ENCODE results near the gene ZNF764. TPM values are rescaled to one million over a fixed set of nuclear protein-coding genes. Genes with fewer than 3 reads are reported as not detected.

Gene ZNF764
- total and polyA plus RNA-seq, 2 experiments from 2014 or later, result 5.6 to 12.9 TPM

DNA sequence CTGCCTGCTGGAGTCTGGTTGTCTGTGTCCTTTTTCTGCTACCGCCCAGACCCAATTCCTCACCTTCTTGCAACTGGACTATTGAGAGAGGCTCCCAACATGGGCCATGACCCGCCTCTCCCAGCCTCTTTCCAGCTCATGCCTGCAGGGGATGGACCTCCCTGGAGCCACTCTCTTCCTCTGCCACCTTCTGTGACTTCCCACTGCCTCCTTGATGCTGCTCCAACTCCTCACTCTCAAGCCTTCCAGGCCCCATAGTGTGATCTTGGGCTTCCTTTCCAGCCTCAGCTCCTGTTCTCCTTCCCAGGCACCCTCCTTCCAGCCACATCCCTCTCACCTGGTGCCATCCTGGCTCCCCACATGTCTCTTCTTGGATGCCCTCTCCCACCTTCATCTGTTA, 42.9 kb downstream of the ZNF764 start (continued):
- TF ChIP-seq REST (IDR thresholded peaks at IDR 0.05; ENCODE audit: unreplicated experiment) (no peak), EZH2 (IDR thresholded peaks at IDR 0.05; ENCODE audit: low read depth, unreplicated experiment) (no peak)
- TF ChIP-seq, protein P1, sequence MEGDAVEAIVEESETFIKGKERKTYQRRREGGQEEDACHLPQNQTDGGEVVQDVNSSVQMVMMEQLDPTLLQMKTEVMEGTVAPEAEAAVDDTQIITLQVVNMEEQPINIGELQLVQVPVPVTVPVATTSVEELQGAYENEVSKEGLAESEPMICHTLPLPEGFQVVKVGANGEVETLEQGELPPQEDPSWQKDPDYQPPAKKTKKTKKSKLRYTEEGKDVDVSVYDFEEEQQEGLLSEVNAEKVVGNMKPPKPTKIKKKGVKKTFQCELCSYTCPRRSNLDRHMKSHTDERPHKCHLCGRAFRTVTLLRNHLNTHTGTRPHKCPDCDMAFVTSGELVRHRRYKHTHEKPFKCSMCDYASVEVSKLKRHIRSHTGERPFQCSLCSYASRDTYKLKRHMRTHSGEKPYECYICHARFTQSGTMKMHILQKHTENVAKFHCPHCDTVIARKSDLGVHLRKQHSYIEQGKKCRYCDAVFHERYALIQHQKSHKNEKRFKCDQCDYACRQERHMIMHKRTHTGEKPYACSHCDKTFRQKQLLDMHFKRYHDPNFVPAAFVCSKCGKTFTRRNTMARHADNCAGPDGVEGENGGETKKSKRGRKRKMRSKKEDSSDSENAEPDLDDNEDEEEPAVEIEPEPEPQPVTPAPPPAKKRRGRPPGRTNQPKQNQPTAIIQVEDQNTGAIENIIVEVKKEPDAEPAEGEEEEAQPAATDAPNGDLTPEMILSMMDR (conservative IDR thresholded peaks at IDR 0.05; ENCODE audit: low read depth in 2 of 2), result no peak

- no peak for DNase-seq (ENCODE audit: low spot score)
These were observed 46.7 kb downstream of the ZNF764 start for GRCh38 chr16:30511509-30511908.

More at GRCh38 chr16:30511509-30511908, 46.7 kb downstream of the ZNF764 start:
- H3K27ac ChIP-seq (ENCODE audit: low read depth), result no peak overlapping the region
- no peaks in the 10 kb centered on the region for H3K27me3 ChIP-seq (ENCODE audit: insufficient read depth)
- H3K4me1 ChIP-seq (ENCODE audit: insufficient read depth), result no peaks in the 10 kb centered on the region
- no peak overlapping the region for H3K4me3 Mint-ChIP-seq
- no peak overlapping the region for H2AFZ ChIP-seq
- H3K36me3 ChIP-seq (ENCODE audit: insufficient read depth), result no peaks in the 10 kb centered on the region
- ATAC-seq, result no peak
- H3K27ac Mint-ChIP-seq, result no peak overlapping the region
- no peaks in the 10 kb centered on the region for H3K36me3 Mint-ChIP-seq (ENCODE audit: low read depth)
- H3K9me3 Mint-ChIP-seq, result no peaks in the 10 kb centered on the region; the same call in 2 of the 3 replicates
- no peaks in the 10 kb centered on the region for H4K20me1 ChIP-seq (replicated peaks; ENCODE audit: insufficient read depth)
- TF ChIP-seq ZNF331 (CRISPR knock-in tag; IDR thresholded peaks at IDR 0.05; ENCODE audit: low read depth), result no peak
- TF ChIP-seq, protein P1 (conservative IDR thresholded peaks at IDR 0.05; ENCODE audit: low read depth in 2 of 2), result no peak
- H3K9me2 ChIP-seq (ENCODE audit: insufficient read depth), result no peaks in the 10 kb centered on the region
- H3K27me3 Mint-ChIP-seq (ENCODE audit: insufficient read depth, low read depth, poor library complexity), result peaks cover 15% of the 10 kb centered on the region
- H3K4me1 Mint-ChIP-seq, result no peaks in the 10 kb centered on the region; the same call in 2 of the 3 replicates
- H3F3A ChIP-seq (replicated peaks; ENCODE audit: low read depth), result no peaks in the 10 kb centered on the region
- H3K79me2 ChIP-seq (replicated peaks; ENCODE audit: insufficient read depth), result no peaks in the 10 kb centered on the region
- H3K4me3 ChIP-seq, result no peak overlapping the region
- H3K4me2 ChIP-seq, result no peak overlapping the region

Data from GM23338 (cell line).